SK-N-SH (cell line): ENCODE results near the gene THTPA. TPM values are rescaled to one million over a fixed set of nuclear protein-coding genes. Genes with fewer than 3 reads are reported as not detected.

Experiments used
- CTCF ChIA-PET: fragments of 300-600, 350-600 bp; formaldehyde crosslinking; extraction: SDS; loops from one replicate; lab custom pipeline; 2021; lab: Yijun Ruan, JAX
- POLR2A ChIA-PET: fragments of 350-600 bp; sonication (Branson Sonifier 250); formaldehyde crosslinking; extraction: SDS; loops from one replicate; lab custom pipeline; 2020; ENCODE audit warnings: antibody characterized with exemption, inconsistent platforms; lab: Yijun Ruan, JAX
- DNase-seq: peaks from one replicate; pipeline ENCODE4 v3.0.0; 2012
- H2AFZ ChIP-seq: fragments of 200-600 bp; sonication (generic); 2 replicates; pipeline ENCODE4 v1.8.1; 2016; ENCODE audit warnings: antibody characterized with exemption, mild to moderate bottlenecking, low read depth
- H3F3A ChIP-seq: fragments of 200-600 bp; sonication (generic); replicated peaks from 2 replicates; pipeline ENCODE3; 2016; ENCODE audit warnings: antibody characterized with exemption, mild to moderate bottlenecking; ENCODE audit not compliant: insufficient read depth
- H3K27ac ChIP-seq, 2 experiments: fragments of 200-500 bp in 1 of 2; fragments of 200-600 bp in 1 of 2; sonication (Bioruptor generic) in 1 of 2; sonication (generic), shearing (Covaris generic) in 1 of 2; 2 replicates each; pipeline versions ENCODE4 v1.5.1 to v1.6.1; 2014 to 2016; ENCODE audit warnings: low read depth in 2 of 2, inconsistent platforms in 1 of 2, low read length in 1 of 2, mild to moderate bottlenecking in 1 of 2, mixed read lengths in 1 of 2
- H3K27me3 ChIP-seq: fragments of 200-600 bp; sonication (generic), shearing (Covaris generic); 2 replicates; pipeline ENCODE4 v1.6.1; 2016; ENCODE audit warnings: mixed run types; ENCODE audit not compliant: insufficient read depth
- H3K36me3 ChIP-seq, 2 experiments: fragments of 200-500 bp in 1 of 2; fragments of 200-600 bp in 1 of 2; sonication (Bioruptor generic) in 1 of 2; sonication (generic) in 1 of 2; replicated peaks in 1 of 2; 2 replicates each; pipeline versions ENCODE3 to v1.5.1; 2014 to 2016; ENCODE audit warnings: low read length in 1 of 2, mild to moderate bottlenecking in 1 of 2; ENCODE audit not compliant: insufficient read depth in 2 of 2, control insufficient read depth in 1 of 2
- H3K4me1 ChIP-seq, 2 experiments: fragments of 200-500 bp in 1 of 2; fragments of 200-600 bp in 1 of 2; sonication (Bioruptor generic) in 1 of 2; sonication (generic), shearing (Covaris generic) in 1 of 2; 2 replicates each; pipeline versions ENCODE4 v1.5.1 to v1.6.1; 2014 to 2016; ENCODE audit warnings: low read depth in 1 of 2, low read length in 1 of 2, mixed run types in 1 of 2; ENCODE audit not compliant: insufficient read depth in 2 of 2, control insufficient read depth in 1 of 2
- H3K4me2 ChIP-seq: fragments of 200-600 bp; sonication (generic), shearing (Covaris generic); 2 replicates; pipeline ENCODE4 v1.6.1; 2017; ENCODE audit warnings: mixed run types
- H3K4me3 ChIP-seq, 2 experiments: fragments of 200-500 bp in 1 of 2; fragments of 200-600 bp in 1 of 2; sonication (Bioruptor generic) in 1 of 2; sonication (generic), shearing (Covaris generic) in 1 of 2; 2 replicates each; pipeline versions ENCODE4 v1.5.1 to v1.8.1; 2014 to 2016; ENCODE audit warnings: low read depth in 2 of 2, inconsistent platforms in 1 of 2, low read length in 1 of 2, mild to moderate bottlenecking in 1 of 2, mixed read lengths in 1 of 2, moderate library complexity in 1 of 2
- H3K79me2 ChIP-seq: fragments of 200-600 bp; sonication (generic); 2 replicates; pipeline ENCODE4 v1.8.1; 2017; ENCODE audit warnings: mild to moderate bottlenecking; ENCODE audit not compliant: insufficient read depth
- H3K9ac ChIP-seq: fragments of 200-600 bp; sonication (generic); 2 replicates; pipeline ENCODE4 v1.6.1; 2017; ENCODE audit warnings: mixed run types
- H3K9me2 ChIP-seq: fragments of 200-600 bp; sonication (generic); 2 replicates; pipeline ENCODE4 v1.6.1; 2017; ENCODE audit warnings: mixed run types
- H3K9me3 ChIP-seq: fragments of 200-600 bp; sonication (generic); 2 replicates; pipeline ENCODE4 v1.6.1; 2017; ENCODE audit warnings: mixed run types, mild to moderate bottlenecking, moderate library complexity
- H4K20me1 ChIP-seq: fragments of 200-600 bp; sonication (generic); 2 replicates; pipeline ENCODE4 v1.6.1; 2017; ENCODE audit warnings: mild to moderate bottlenecking, mixed run types; ENCODE audit not compliant: insufficient read depth
- CHD2 ChIP-seq: fragments of 150-350 bp; IDR thresholded peaks from 2 replicates; pipeline ENCODE4 v1.6.1; 2018; ENCODE audit warnings: low read length; ENCODE audit not compliant: partially characterized antibody
- ELF1 ChIP-seq: IDR thresholded peaks from 2 replicates; pipeline ENCODE4 v1.4.0; 2012
- GATA2 ChIP-seq: sonication (generic); formaldehyde crosslinking; IDR thresholded peaks from 2 replicates; pipeline ENCODE4 v1.5.0; 2020; ENCODE audit warnings: mild to moderate bottlenecking, missing genetic modification reagents
- MXI1 ChIP-seq: IDR thresholded peaks from 2 replicates; pipeline ENCODE4 v1.6.1; 2012; ENCODE audit warnings: mild to moderate bottlenecking, low read depth, low read length, improper control_type of control experiment
- NRF1 ChIP-seq: IDR thresholded peaks from 2 replicates; pipeline ENCODE4 v1.6.1; 2012; ENCODE audit warnings: low read depth, mild to moderate bottlenecking, low read length
- POLR2AphosphoS5 ChIP-seq: IDR thresholded peaks from 2 replicates; pipeline ENCODE4 v1.6.1; 2012; ENCODE audit warnings: low read depth, low read length
- RCOR1 ChIP-seq: fragments of 150-350 bp; IDR thresholded peaks from 2 replicates; pipeline ENCODE4 v1.6.1; 2017; ENCODE audit warnings: antibody characterized with exemption, low read length
- WGBS: methylation state at CpG from one replicate; pipeline ENCODE4 v1.1.6; 2017; ENCODE audit warnings: low lambda C conversion rate; 5-methylcytosine and 5-hydroxymethylcytosine counted together
- polyA plus RNA-seq, 3 experiments: library from polyadenylated mRNA; depleted of rRNA; stranded (reverse); fragments of >200 nt; gene quantifications; 2 replicates each; pipeline ENCODE4 v1.2.3, GENCODE V29; 2012
- TF ChIP-seq, protein P1 (sequence below): IDR thresholded peaks from 2 replicates; pipeline ENCODE4 v1.4.0; 2012; ENCODE audit warnings: low read depth, borderline replicate concordance
- TF ChIP-seq, protein P2 (sequence below): fragments of 150-350 bp; IDR thresholded peaks from 2 replicates; pipeline ENCODE4 v1.6.1; 2016; ENCODE audit warnings: mild to moderate bottlenecking, low read depth, low read length

THTPA gene
- polyA plus RNA-seq, 1 of the 3 experiments (the other 2 are of a cell fraction), result 16.3 TPM

DNA sequence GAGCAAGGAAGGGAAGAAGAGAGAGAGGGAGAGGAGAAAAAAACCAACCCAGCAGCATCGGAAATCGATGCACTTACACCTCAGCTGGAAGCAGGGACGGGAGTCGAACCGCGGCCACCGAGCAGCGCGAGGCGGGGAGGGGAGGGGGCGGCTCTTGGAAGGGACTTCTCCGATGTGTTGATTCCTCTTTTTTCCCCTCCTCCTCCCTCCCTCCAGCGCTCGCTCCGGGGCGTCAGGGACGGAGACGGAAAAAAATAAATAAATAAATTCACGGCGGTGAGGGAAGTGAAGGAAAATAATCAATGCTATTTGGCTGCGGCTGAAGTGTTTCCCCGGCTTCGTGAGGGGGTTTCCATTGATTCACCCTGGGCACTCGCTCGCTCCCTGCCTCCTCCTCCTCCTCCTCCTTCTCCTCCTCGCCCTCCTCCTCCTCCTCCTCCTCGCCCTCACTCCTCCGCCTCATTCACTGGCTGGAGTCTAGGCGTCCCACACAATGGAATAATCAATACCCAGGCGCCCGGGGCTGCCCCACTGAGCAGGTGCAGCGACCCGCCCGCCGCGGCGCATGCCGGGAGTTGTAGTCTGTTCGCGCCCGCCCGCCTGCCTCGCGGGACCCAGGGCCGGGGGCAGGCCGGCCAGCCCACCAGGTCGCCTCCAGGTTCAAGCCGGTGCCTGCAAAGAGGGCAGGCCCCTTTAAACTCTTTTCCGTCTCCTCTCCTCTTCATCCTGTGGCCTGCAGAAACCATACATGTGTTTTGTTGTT lies 4.6 kb upstream of the THTPA start, which contains the start of gene ZFHX2:
TSS of gene ZFHX2 (minus strand) at position 500 of the 763 bp plus-strand sequence. CDS start 16,440 bp downstream, outside the sequence.
- 1% methylated on average over 44 of the region's 49 CpGs for WGBS
- peak; percentile 91 for DNase-seq
- ChIA-PET POLR2A (no interaction called here), CTCF (interaction anchor here (0.7 to 2.2 kb wide), 8 partner anchors 8 to 72 kb away, joined by 3 to 11 read pairs (median 4); no protein-coding TSS in a partner anchor)
- no peaks in the 10 kb centered on the region for H3K36me3 ChIP-seq
- H3K4me1 ChIP-seq, result peaks cover 5 to 19% of the 10 kb centered on the region in 2 experiments; a peak in 2 of 4 replicates
- H3K9me2 ChIP-seq, result no peaks in the 10 kb centered on the region
- H3K79me2 ChIP-seq, result peaks cover 4% of the 10 kb centered on the region; the same call in 1 of the 2 replicates
- H3F3A ChIP-seq, result no peaks in the 10 kb centered on the region
- no peaks in the 10 kb centered on the region for H3K9me3 ChIP-seq
- H3K4me3 ChIP-seq, result peak within 1 kb of the TSS; percentile 75 to 97
- TF ChIP-seq ELF1 (no peak), POLR2AphosphoS5 (peak; percentile 24; the same call in 1 of the 2 replicates), GATA2 (CRISPR knock-in tag) (no peak), CHD2 (peak; percentile 96), RCOR1 (0 out of 2 replicates have a peak, but pooled peaks have one; percentile 33), NRF1 (peak; percentile 67), MXI1 (0 out of 2 replicates have a peak, but pooled peaks have one; percentile 3)
- TF ChIP-seq, protein P1, sequence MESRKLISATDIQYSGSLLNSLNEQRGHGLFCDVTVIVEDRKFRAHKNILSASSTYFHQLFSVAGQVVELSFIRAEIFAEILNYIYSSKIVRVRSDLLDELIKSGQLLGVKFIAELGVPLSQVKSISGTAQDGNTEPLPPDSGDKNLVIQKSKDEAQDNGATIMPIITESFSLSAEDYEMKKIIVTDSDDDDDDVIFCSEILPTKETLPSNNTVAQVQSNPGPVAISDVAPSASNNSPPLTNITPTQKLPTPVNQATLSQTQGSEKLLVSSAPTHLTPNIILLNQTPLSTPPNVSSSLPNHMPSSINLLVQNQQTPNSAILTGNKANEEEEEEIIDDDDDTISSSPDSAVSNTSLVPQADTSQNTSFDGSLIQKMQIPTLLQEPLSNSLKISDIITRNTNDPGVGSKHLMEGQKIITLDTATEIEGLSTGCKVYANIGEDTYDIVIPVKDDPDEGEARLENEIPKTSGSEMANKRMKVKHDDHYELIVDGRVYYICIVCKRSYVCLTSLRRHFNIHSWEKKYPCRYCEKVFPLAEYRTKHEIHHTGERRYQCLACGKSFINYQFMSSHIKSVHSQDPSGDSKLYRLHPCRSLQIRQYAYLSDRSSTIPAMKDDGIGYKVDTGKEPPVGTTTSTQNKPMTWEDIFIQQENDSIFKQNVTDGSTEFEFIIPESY, result peak; percentile 65; the same call in 1 of the 2 replicates
- peak within 1 kb of the TSS; percentile 69 for H3K9ac ChIP-seq
- peak within 1 kb of the TSS in 1 of 2 experiments; percentile 80; a peak in 2 of 4 replicates for H3K27ac ChIP-seq
- H3K27me3 ChIP-seq, result no peaks in the 10 kb centered on the region
- H2AFZ ChIP-seq, result peak within 1 kb of the TSS; percentile 94
- H3K4me2 ChIP-seq, result peak within 1 kb of the TSS; percentile 88
- H4K20me1 ChIP-seq, result no peaks in the 10 kb centered on the region

DNA sequence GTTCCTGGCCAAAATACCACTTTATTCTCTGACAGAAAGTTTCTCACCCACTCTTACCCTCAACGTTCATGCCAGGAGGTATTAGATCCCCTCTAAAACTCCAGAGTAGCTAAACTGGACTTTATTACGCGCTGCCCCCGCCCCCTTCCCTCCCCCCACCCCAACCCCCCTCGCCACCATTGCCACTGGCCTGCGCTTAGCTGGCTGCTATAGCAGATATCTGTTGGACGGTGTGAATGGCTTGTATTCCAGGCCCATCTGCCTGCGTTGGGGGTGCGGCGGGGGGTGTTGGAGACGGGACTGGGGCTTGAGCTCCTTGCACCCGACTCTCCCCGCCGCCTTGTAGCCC lies 564 bp upstream of the THTPA start:
- H3K9ac ChIP-seq, result peak overlapping the region; percentile 88
- ChIA-PET POLR2A (interaction anchor here (0.6 to 1.0 kb wide), 8 partner anchors 11 to 233 kb away, joined by 3 to 5 read pairs (median 3); partner anchors contain the start of gene JPH4), CTCF (interaction anchor here (1.0 to 19.5 kb wide), 4 partner anchors 14 to 78 kb away, joined by 3 to 785 read pairs (median 102); partner anchors contain the start of genes AP1G2 and NGDN)
- peak overlapping the region; percentile 76 to 93 for H3K4me3 ChIP-seq
- H3F3A ChIP-seq, result peaks cover 4% of the 10 kb centered on the region
- no peaks in the 10 kb centered on the region for H3K27me3 ChIP-seq
- H3K27ac ChIP-seq, result peak overlapping the region; percentile 74 to 91; a peak in 3 of 4 replicates
- H3K36me3 ChIP-seq, result peaks cover 17 to 21% of the 10 kb centered on the region in 2 experiments
- TF ChIP-seq, protein P2, sequence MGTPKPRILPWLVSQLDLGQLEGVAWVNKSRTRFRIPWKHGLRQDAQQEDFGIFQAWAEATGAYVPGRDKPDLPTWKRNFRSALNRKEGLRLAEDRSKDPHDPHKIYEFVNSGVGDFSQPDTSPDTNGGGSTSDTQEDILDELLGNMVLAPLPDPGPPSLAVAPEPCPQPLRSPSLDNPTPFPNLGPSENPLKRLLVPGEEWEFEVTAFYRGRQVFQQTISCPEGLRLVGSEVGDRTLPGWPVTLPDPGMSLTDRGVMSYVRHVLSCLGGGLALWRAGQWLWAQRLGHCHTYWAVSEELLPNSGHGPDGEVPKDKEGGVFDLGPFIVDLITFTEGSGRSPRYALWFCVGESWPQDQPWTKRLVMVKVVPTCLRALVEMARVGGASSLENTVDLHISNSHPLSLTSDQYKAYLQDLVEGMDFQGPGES, result no peak
- no peaks in the 10 kb centered on the region for H4K20me1 ChIP-seq
- peak overlapping the region; percentile 93 for H3K4me2 ChIP-seq
- peak overlapping the region; percentile 76; the same call in 1 of the 2 replicates for H2AFZ ChIP-seq
- H3K79me2 ChIP-seq, result peaks cover 14% of the 10 kb centered on the region; the same call in 1 of the 2 replicates
- peak; percentile 74 for DNase-seq
- H3K9me3 ChIP-seq, result no peaks in the 10 kb centered on the region
- H3K4me1 ChIP-seq, result peaks cover 5 to 16% of the 10 kb centered on the region in 2 experiments; a peak in 1 of 4 replicates
- WGBS, result under 1% methylated on average over 14 of the region's 14 CpGs
- H3K9me2 ChIP-seq, result no peaks in the 10 kb centered on the region
